C4-2B (cell line): ENCODE results near the gene SRXN1.

Experiments used
- CTCF ChIP-seq: fragments of 450-650 bp; conservative IDR thresholded peaks from 2 replicates; pipeline ENCODE4 v1.5.1; 2017; ENCODE audit warnings: mild to moderate bottlenecking
- ZFX ChIP-seq: fragments of 450-650 bp; IDR thresholded peaks from 2 replicates; pipeline ENCODE4 v1.6.1; 2017

- TF ChIP-seq CTCF (no peak), ZFX (no peak)
These were observed 9.5 kb upstream of the SRXN1 start for GRCh38 chr20:662277-663192.
